ENCODE results near the gene VDAC1. TPM values are rescaled to one million over a fixed set of nuclear protein-coding genes. Genes with fewer than 3 reads are reported as not detected.

The VDAC1 gene
- total and polyA plus RNA-seq, 9 donors, result 41.1 to 171 (median 89.9) TPM

DNA sequence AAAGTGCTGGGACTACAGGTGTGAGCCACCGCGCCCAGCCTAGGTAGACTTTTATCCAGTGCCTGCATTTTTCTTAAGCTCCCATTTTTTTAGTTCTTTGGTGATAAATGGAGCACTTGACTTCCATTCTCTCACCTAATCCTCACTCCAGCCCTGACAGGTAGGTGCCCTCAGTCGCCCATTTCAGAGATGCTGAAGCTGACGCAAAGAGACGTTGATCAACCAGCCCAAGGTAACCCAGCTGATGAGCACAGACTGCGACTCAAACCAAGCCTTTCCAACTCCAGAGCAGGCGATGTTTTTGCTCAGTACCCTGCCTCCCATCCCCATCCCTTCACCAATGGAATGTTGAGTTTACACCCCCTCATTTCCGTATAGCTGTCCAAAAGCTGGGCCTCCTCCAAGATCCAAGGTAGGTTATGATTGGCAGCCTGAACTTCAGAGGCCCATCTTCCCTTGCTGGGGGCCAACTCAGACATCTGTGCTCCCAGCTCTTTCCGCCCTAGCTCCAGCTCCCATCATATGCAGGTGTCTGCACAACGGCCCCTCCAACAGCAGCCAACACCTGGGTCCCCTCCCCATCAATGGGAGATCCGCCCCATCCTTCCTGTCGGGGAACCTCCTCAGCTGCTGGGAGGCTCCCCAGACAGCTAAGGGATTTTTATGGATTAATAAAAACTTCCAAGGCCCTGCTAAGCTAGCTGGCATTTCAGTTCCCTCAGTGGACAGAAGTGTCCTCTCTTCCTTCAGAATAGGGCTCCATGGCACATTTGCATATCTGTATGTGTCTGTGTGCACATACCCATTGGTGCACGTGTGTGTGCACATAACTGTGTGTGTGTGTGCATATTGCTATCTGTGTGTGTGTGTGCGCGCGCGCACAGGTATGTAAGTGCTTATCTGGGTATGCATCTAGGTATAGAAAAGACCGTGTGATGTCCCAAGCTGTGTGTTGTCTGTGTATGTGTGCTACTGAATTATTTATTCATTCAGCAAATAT, 39.3 kb upstream of the VDAC1 start:
- TF ChIP-seq, protein P1, sequence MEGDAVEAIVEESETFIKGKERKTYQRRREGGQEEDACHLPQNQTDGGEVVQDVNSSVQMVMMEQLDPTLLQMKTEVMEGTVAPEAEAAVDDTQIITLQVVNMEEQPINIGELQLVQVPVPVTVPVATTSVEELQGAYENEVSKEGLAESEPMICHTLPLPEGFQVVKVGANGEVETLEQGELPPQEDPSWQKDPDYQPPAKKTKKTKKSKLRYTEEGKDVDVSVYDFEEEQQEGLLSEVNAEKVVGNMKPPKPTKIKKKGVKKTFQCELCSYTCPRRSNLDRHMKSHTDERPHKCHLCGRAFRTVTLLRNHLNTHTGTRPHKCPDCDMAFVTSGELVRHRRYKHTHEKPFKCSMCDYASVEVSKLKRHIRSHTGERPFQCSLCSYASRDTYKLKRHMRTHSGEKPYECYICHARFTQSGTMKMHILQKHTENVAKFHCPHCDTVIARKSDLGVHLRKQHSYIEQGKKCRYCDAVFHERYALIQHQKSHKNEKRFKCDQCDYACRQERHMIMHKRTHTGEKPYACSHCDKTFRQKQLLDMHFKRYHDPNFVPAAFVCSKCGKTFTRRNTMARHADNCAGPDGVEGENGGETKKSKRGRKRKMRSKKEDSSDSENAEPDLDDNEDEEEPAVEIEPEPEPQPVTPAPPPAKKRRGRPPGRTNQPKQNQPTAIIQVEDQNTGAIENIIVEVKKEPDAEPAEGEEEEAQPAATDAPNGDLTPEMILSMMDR (IDR thresholded peaks at IDR 0.05), result no peak
- no peak for TF ChIP-seq EP300 (IDR thresholded peaks at IDR 0.05)
- TF ChIP-seq POLR2A (IDR thresholded peaks at IDR 0.05), result no peak
- no peaks in the 10 kb centered on the region for H3K4me1 ChIP-seq (ENCODE audit: insufficient read depth)
- H3K27ac ChIP-seq, result no peak overlapping the region
- H3K36me3 ChIP-seq, result no peaks in the 10 kb centered on the region
- WGBS, 3 donors, result 73 to 79% (median 75%) methylated on average over 18 of the region's 18 CpGs
- DNase-seq, result no peak
- intact Hi-C loops (cut with DNase I), result loop anchor here in 3 of 4 donors (5.0 to 10.0 kb wide), 4 partner anchors 98 to 932 kb away; no protein-coding TSS in a partner anchor
- no peak overlapping the region for H3K4me3 ChIP-seq
- H3K9me3 ChIP-seq, result no peaks in the 10 kb centered on the region
- no peaks in the 10 kb centered on the region for H3K27me3 ChIP-seq

DNA sequence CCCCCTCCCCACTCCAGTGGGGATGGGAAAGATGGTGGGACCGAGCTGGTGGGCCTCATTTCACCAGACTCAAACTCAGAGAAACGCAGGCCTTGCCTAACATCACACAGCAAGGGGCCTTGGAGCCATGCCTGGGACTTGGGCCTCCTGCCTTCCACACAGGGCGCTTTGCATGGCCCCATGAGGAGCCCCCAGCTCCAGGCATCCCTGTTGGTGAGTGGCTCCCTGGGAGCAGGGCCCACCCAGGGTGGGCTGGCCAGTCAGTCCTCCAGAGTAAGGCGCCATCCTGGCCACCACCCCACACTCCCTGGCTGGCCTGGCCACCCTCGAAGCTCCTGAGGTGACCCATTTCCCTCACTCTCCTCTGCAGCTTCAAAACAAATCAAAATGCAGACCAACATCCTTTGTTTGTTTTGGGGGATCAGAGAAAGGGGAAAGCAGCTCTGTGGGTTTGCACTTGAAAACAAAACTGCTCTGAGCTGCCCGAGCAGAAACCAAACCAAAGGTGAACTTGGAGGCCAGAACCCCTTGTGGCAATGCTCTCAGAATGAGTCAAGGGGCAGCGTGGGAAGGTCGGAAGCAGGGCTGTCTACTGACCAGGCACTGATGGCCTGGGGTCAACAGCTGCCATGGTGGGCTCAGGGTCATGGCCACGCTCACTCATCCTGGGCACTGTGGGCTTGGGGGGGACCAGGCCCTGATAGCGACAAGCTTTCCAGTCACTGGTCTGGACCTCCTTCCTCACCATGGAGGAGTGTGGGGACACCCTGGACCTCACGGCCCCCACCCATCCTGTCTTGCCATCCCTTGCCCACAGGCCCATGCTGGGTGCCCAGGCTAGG, 37.0 kb upstream of the VDAC1 start:
- WGBS, 3 donors, result 81 to 84% (median 83%) methylated on average over 10 to 11 of the region's 11 CpGs
- Histone ChIP-seq H3K36me3 (no peaks in the 10 kb centered on the region), H3K27ac (no peak overlapping the region), H3K4me1 (ENCODE audit: insufficient read depth) (no peaks in the 10 kb centered on the region), H3K4me3 (no peak overlapping the region), H3K27me3 (no peaks in the 10 kb centered on the region), H3K9me3 (no peaks in the 10 kb centered on the region)
- TF ChIP-seq EP300 (IDR thresholded peaks at IDR 0.05) (no peak), POLR2A (IDR thresholded peaks at IDR 0.05) (no peak)
- TF ChIP-seq, protein P1 (IDR thresholded peaks at IDR 0.05), result no peak
- intact Hi-C loops (cut with DNase I), result loop anchor here in 3 of 4 donors (5.0 to 10.0 kb wide), 4 partner anchors 101 to 929 kb away; no protein-coding TSS in a partner anchor
- no peak for DNase-seq

DNA sequence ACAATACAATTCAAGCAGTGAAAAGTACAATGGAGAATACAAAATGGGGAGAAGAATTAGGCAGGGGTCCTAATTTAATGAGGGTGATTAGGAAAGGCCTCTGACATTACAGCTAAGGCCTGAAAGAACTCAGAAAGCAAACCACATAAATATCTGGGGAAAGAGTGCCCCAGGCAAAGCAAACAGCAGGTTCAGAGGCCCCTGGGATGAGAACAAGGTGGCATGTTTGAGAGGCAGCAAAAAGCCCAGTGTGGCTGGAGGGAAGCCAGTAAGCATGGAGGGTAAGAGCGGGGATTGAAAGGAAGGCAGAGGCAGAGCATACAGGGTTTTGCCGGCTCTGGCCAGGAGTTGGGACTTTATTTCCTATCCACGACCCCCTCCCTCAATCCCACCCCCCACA, 33.4 kb upstream of the VDAC1 start:
- Histone ChIP-seq H3K27me3 (no peaks in the 10 kb centered on the region), H3K36me3 (no peaks in the 10 kb centered on the region), H3K27ac (no peak overlapping the region), H3K9me3 (no peaks in the 10 kb centered on the region), H3K4me1 (ENCODE audit: insufficient read depth) (no peaks in the 10 kb centered on the region), H3K4me3 (no peak overlapping the region)
- intact Hi-C loops (cut with DNase I), result no loop called here
- DNase-seq, result no peak
- TF ChIP-seq, protein P1 (IDR thresholded peaks at IDR 0.05), result no peak
- no peak for TF ChIP-seq POLR2A (IDR thresholded peaks at IDR 0.05)
- no peak for TF ChIP-seq EP300 (IDR thresholded peaks at IDR 0.05)
- WGBS, 3 donors, result 59 to 65% (median 60%) methylated on average over 3 of the region's 3 CpGs

DNA sequence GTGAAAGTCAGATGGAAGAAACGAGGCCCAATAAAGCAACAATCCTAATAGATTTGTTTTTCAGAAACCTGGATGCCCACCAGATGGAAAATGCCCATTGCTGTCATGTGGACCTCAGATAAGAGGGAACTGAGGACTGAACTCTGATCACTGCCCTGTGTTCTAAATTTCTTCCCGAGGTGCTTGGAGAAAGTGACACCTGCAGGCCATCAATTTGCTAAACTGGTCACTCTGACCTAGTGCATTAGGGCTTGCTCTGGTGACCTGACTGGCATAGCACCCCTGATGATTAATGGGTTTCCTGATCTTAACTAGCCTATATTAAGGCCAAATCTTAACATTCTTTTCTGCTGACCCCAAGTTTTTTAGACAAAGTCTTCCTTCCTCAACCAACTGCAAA, 32.4 kb upstream of the VDAC1 start:
- Histone ChIP-seq H3K4me1 (ENCODE audit: insufficient read depth) (no peaks in the 10 kb centered on the region), H3K36me3 (no peaks in the 10 kb centered on the region), H3K27ac (no peak overlapping the region), H3K4me3 (no peak overlapping the region), H3K27me3 (no peaks in the 10 kb centered on the region), H3K9me3 (no peaks in the 10 kb centered on the region)
- intact Hi-C loops (cut with DNase I), result no loop called here
- DNase-seq, result no peak
- 22 to 39% (median 26%) methylated on average over 2 of the region's 2 CpGs for WGBS, 3 donors
- TF ChIP-seq POLR2A (IDR thresholded peaks at IDR 0.05) (no peak), EP300 (IDR thresholded peaks at IDR 0.05) (no peak)
- TF ChIP-seq, protein P1 (IDR thresholded peaks at IDR 0.05), result no peak
